ENCODE results near the gene SNTB2.

GRCh38 chr16:69141014-69141413 is 46.0 kb upstream of the SNTB2 start:
- no peak for TF ChIP-seq POLR2AphosphoS5 (IDR thresholded peaks at IDR 0.05)
- TF ChIP-seq CTCF (IDR thresholded peaks at IDR 0.05): no peak
- TF ChIP-seq POLR2A (IDR thresholded peaks at IDR 0.05): no peak

Data from prostate gland (tissue), 2 donors.